Peyer's patch (tissue), 4 donors: ENCODE measurements around the gene PDZD4. TPM values are rescaled to one million over a fixed set of nuclear protein-coding genes. Genes with fewer than 3 reads are reported as not detected.

ENCODE experiments used
- DNase-seq, 3 donors: peaks; one replicate each; pipeline ENCODE4 v3.0.0-alpha.2; 2017 to 2019
- H3K27ac ChIP-seq, 4 donors: fragments of 200-600 bp; sonication (generic); one replicate each; pipeline ENCODE4 v1.5.1; 2016 to 2019
- H3K27me3 ChIP-seq, 2 donors: fragments of 200-600 bp; sonication (generic); one replicate each; pipeline ENCODE4 v1.5.1; 2019
- H3K36me3 ChIP-seq, 3 donors: fragments of 200-600 bp; sonication (generic); one replicate each; pipeline ENCODE4 v1.5.1; 2016 to 2019
- H3K4me1 ChIP-seq, 4 donors: fragments of 200-600 bp; sonication (generic); one replicate each; pipeline ENCODE4 v1.5.1; 2016 to 2019
- H3K4me3 ChIP-seq, 4 donors: fragments of 200-600 bp; sonication (generic); 1 replicate in 3 of 4; 2 replicates in 1 of 4; pipeline ENCODE4 v1.5.1; 2016 to 2019; ENCODE audit warnings: mild to moderate bottlenecking in 1 of 4
- H3K9me3 ChIP-seq, 4 donors: fragments of 200-600 bp; sonication (generic); one replicate each; pipeline ENCODE4 v1.5.1; 2016 to 2019; ENCODE audit warnings: mild to moderate bottlenecking in 1 of 4
- CTCF ChIP-seq, 6 experiments: fragments of 450-650 bp in 4 of 6; fragments of 200-600 bp in 2 of 6; sonication (generic) in 1 of 6; IDR thresholded peaks; one replicate each; pipeline ENCODE4 v1.5.1; 2017 to 2019; ENCODE audit warnings: antibody characterized with exemption in 6 of 6, mild to moderate bottlenecking in 3 of 6, moderate library complexity in 1 of 6
- POLR2A ChIP-seq, 2 donors: fragments of 450-650 bp; IDR thresholded peaks; one replicate each; pipeline ENCODE4 v1.5.1; 2017; ENCODE audit warnings: antibody characterized with exemption in 2 of 2, mild to moderate bottlenecking in 2 of 2, moderate library complexity in 2 of 2
- total RNA-seq, 4 donors: library from RNA; depleted of rRNA; stranded (reverse); fragments of >200 nt; gene quantifications; one replicate each; pipeline ENCODE4 v1.1.0, GENCODE V29; 2016

The PDZD4 gene
- total RNA-seq, 4 donors from 2014 or later: 1.2 to 8.3 (median 2.4) TPM

GRCh38 chrX:153775293-153776119, 54.8 kb downstream of the PDZD4 start:
- Histone ChIP-seq H3K4me3 (no peak overlapping the region), H3K36me3 (no peaks in the 10 kb centered on the region), H3K9me3 (no peaks in the 10 kb centered on the region), H3K27ac (no peak overlapping the region), H3K27me3 (no peaks in the 10 kb centered on the region), H3K4me1 (peaks cover 0 to 5% (median 2%) of the 10 kb centered on the region in 4 donors)
- TF ChIP-seq CTCF (IDR thresholded peaks at IDR 0.05) (no peak), POLR2A (IDR thresholded peaks at IDR 0.05) (no peak)
- peak in 1 of 3 donors; percentile 12 for DNase-seq

- TF ChIP-seq CTCF (IDR thresholded peaks at IDR 0.05): no peak
- TF ChIP-seq POLR2A (IDR thresholded peaks at IDR 0.05): no peak
- Histone ChIP-seq H3K4me3 (no peak overlapping the region), H3K27ac (no peak overlapping the region), H3K4me1 (no peaks in the 10 kb centered on the region), H3K9me3 (no peaks in the 10 kb centered on the region), H3K36me3 (no peaks in the 10 kb centered on the region), H3K27me3 (no peaks in the 10 kb centered on the region)
- DNase-seq: peak in 1 of 3 donors; percentile 27
Measured at GRCh38 chrX:153774576-153775292, 55.6 kb downstream of the PDZD4 start.

GRCh38 chrX:153773741-153774575, 56.4 kb downstream of the PDZD4 start:
- TF ChIP-seq CTCF (IDR thresholded peaks at IDR 0.05): no peak
- no peak for TF ChIP-seq POLR2A (IDR thresholded peaks at IDR 0.05)
- no peaks in the 10 kb centered on the region for H3K9me3 ChIP-seq
- no peaks in the 10 kb centered on the region for H3K27me3 ChIP-seq
- H3K4me3 ChIP-seq: no peak overlapping the region
- H3K4me1 ChIP-seq: no peaks in the 10 kb centered on the region
- H3K36me3 ChIP-seq: no peaks in the 10 kb centered on the region
- H3K27ac ChIP-seq: no peak overlapping the region
- DNase-seq: peak in 1 of 3 donors; percentile 16

- Histone ChIP-seq H3K36me3 (no peaks in the 10 kb centered on the region), H3K4me3 (no peak overlapping the region), H3K4me1 (no peaks in the 10 kb centered on the region), H3K27ac (no peak overlapping the region), H3K27me3 (no peaks in the 10 kb centered on the region), H3K9me3 (no peaks in the 10 kb centered on the region)
- TF ChIP-seq CTCF (IDR thresholded peaks at IDR 0.05) (no peak), POLR2A (IDR thresholded peaks at IDR 0.05) (no peak)
- DNase-seq: peak in 1 of 3 donors; percentile 15
Measured at GRCh38 chrX:153773218-153773611, 57.1 kb downstream of the PDZD4 start.
